GM19239 (cell line): ENCODE data around the gene EML4.
A peak's percentile ranks its signal among the peaks of the same experiment; 100 is the strongest.
"Not testable (repeated sequence)": the region's sequence is repeated elsewhere in the genome, so short reads cannot be mapped to it uniquely, and the experiment has no call there.

Experiments
- DNase-seq: peaks from one replicate; pipeline ENCODE4 v3.0.0; 2011; ENCODE audit warnings: low spot score; ENCODE audit not compliant: insufficient read length
- FAIRE-seq: peaks from 2 replicates; lab custom pipeline; 2011; peaks lifted over from hg19 to GRCh38; lab: Jason Lieb, UNC

The EML4 gene

GRCh38 chr2:42246562-42246961 is 77.4 kb downstream of the EML4 start:
- FAIRE-seq (no peak), DNase-seq (no peak)

GRCh38 chr2:42248846-42249245 is 79.7 kb downstream of the EML4 start:
- no peak for FAIRE-seq
- no peak for DNase-seq

- DNase-seq (no peak), FAIRE-seq (no peak)
Measured at GRCh38 chr2:42249284-42249683, 80.1 kb downstream of the EML4 start.

GRCh38 chr2:42249887-42250286 is 80.7 kb downstream of the EML4 start:
- peak; percentile 66 for FAIRE-seq
- DNase-seq: no peak

GRCh38 chr2:42250925-42251324 is 81.8 kb downstream of the EML4 start:
- FAIRE-seq (no peak), DNase-seq (no peak)

GRCh38 chr2:42252464-42252863 is 83.3 kb downstream of the EML4 start:
- no peak for FAIRE-seq
- DNase-seq: no peak

GRCh38 chr2:42254186-42254895 is 85.2 kb downstream of the EML4 start:
- DNase-seq (no peak), FAIRE-seq (no peak)

GRCh38 chr2:42256505-42256904 is 87.4 kb downstream of the EML4 start:
- FAIRE-seq (peak; percentile 76), DNase-seq (peak; percentile 21)

- DNase-seq (no peak), FAIRE-seq (peak; percentile 54)
Measured at GRCh38 chr2:42261518-42262195, 92.5 kb downstream of the EML4 start.

GRCh38 chr2:42266236-42266635 is 97.1 kb downstream of the EML4 start:
- FAIRE-seq: no peak
- no peak for DNase-seq

- no peak for DNase-seq
- no peak for FAIRE-seq
Measured at GRCh38 chr2:42267530-42267929, 98.4 kb downstream of the EML4 start.

GRCh38 chr2:42268528-42269151 is 99.5 kb downstream of the EML4 start:
- no peak for DNase-seq
- FAIRE-seq: no peak

GRCh38 chr2:42270757-42271156 is 101.6 kb downstream of the EML4 start:
- FAIRE-seq (no peak), DNase-seq (no peak)

GRCh38 chr2:42271246-42271645 is 102.1 kb downstream of the EML4 start:
- peak; percentile 47 for FAIRE-seq
- DNase-seq: not testable (repeated sequence)

- FAIRE-seq: no peak
- DNase-seq: no peak
Measured at GRCh38 chr2:42274863-42275262, 105.7 kb downstream of the EML4 start.

- FAIRE-seq (no peak), DNase-seq (no peak)
Measured at GRCh38 chr2:42281416-42282081, 112.4 kb downstream of the EML4 start.

- FAIRE-seq: no peak
- no peak for DNase-seq
Measured at GRCh38 chr2:42284019-42284418, 114.9 kb downstream of the EML4 start.

GRCh38 chr2:42286268-42286946 is 117.3 kb downstream of the EML4 start:
- DNase-seq: no peak
- no peak for FAIRE-seq

GRCh38 chr2:42288811-42289210 is 119.7 kb downstream of the EML4 start:
- FAIRE-seq: no peak
- DNase-seq: no peak

GRCh38 chr2:42289222-42289621 is 120.1 kb downstream of the EML4 start:
- DNase-seq (no peak), FAIRE-seq (no peak)
